MM.1S (cell line): ENCODE data around the gene CIITA.

Experiments used
- DNase-seq: peaks from one replicate; pipeline ENCODE4 v3.0.0-alpha.2; 2015
- H2AFZ ChIP-seq: fragments of 300-600 bp; sonication (generic); 2 replicates; pipeline ENCODE4 v1.6.0; 2016; ENCODE audit warnings: antibody characterized with exemption, low read length
- H3F3A ChIP-seq: fragments of 300-600 bp; sonication (generic); 2 replicates; pipeline ENCODE4 v1.6.1; 2016; ENCODE audit warnings: mild to moderate bottlenecking, antibody characterized with exemption, low read length, moderate library complexity, mixed read lengths; ENCODE audit not compliant: insufficient read depth
- H3K27ac ChIP-seq: fragments of 300-600 bp; sonication (generic); 2 replicates; pipeline ENCODE4 v1.5.1; 2016; ENCODE audit warnings: mild to moderate bottlenecking, low read length
- H3K27me3 ChIP-seq: fragments of 300-600 bp; sonication (generic); replicated peaks from 2 replicates; pipeline ENCODE4 v1.6.0; 2016; ENCODE audit warnings: low read length; ENCODE audit not compliant: insufficient read depth
- H3K36me3 ChIP-seq: fragments of 300-600 bp; sonication (generic); replicated peaks from 2 replicates; pipeline ENCODE4 v1.6.1; 2016; ENCODE audit warnings: mild to moderate bottlenecking, low read length, mixed read lengths; ENCODE audit not compliant: insufficient read depth
- H3K4me1 ChIP-seq: fragments of 300-600 bp; sonication (generic); 2 replicates; pipeline ENCODE4 v1.6.1; 2016; ENCODE audit warnings: low read length, mixed read lengths
- H3K4me2 ChIP-seq: fragments of 300-600 bp; sonication (generic); 2 replicates; pipeline ENCODE4 v1.6.0; 2016; ENCODE audit warnings: low read depth, low read length
- H3K4me3 ChIP-seq: fragments of 300-600 bp; sonication (generic); 2 replicates; pipeline ENCODE4 v1.5.1; 2016; ENCODE audit warnings: low read length, mixed read lengths
- H3K79me2 ChIP-seq: fragments of 300-600 bp; sonication (generic); 2 replicates; pipeline ENCODE4 v1.6.1; 2016; ENCODE audit warnings: mixed run types, low read length, mixed read lengths
- H3K9ac ChIP-seq: fragments of 300-600 bp; sonication (generic); 2 replicates; pipeline ENCODE4 v1.6.1; 2016; ENCODE audit warnings: low read length, mixed read lengths
- H3K9me2 ChIP-seq: fragments of 300-600 bp; sonication (generic); replicated peaks from 2 replicates; pipeline ENCODE4 v1.6.1; 2016; ENCODE audit warnings: mild to moderate bottlenecking, low read length, mixed read lengths; ENCODE audit not compliant: insufficient read depth
- H3K9me3 ChIP-seq: fragments of 300-600 bp; sonication (generic); replicated peaks from 2 replicates; pipeline ENCODE4 v1.6.1; 2016; ENCODE audit warnings: mild to moderate bottlenecking, low read length, mixed read lengths; ENCODE audit not compliant: insufficient read depth
- H4K20me1 ChIP-seq: fragments of 300-600 bp; sonication (generic); 2 replicates; pipeline ENCODE4 v1.6.1; 2016; ENCODE audit warnings: mild to moderate bottlenecking, low read length, moderate library complexity, mixed read lengths; ENCODE audit not compliant: insufficient read depth
- EZH2 ChIP-seq: fragments of 300-600 bp; sonication (generic); optimal IDR thresholded peaks from 2 replicates; pipeline ENCODE3; 2017; ENCODE audit warnings: low read depth, mild to moderate bottlenecking, antibody characterized with exemption, low read length, mixed read lengths
- EZH2phosphoT487 ChIP-seq: fragments of 300-600 bp; sonication (generic); IDR thresholded peaks from 2 replicates; pipeline ENCODE4 v1.6.1; 2018; ENCODE audit warnings: antibody characterized with exemption, low read length
- TF ChIP-seq, protein P1 (sequence below): fragments of 300-600 bp; sonication (generic); IDR thresholded peaks from 2 replicates; pipeline ENCODE4 v1.5.1; 2016; ENCODE audit warnings: antibody characterized with exemption, low read length, mixed read lengths

Gene CIITA

DNA sequence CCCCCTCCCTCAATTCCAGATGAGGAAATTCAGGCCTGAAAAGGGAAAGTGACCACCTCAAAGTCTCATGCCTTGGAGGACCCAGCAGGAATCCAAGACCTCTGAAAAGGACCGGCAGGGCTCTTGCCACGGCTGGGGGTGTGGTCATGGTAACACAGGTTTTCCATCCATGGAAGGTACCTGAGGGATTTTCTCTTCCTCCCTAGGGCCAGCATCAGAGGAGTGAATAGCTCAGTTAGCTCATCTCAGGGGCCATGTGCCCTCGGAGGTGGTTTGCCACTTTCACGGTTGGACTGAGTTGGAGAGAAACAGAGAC lies 1.3 kb downstream of the CIITA start:
- H2AFZ ChIP-seq: 0 out of 2 replicates have a peak overlapping the region, but pooled peaks have one; percentile 39
- H3K9ac ChIP-seq: peak overlapping the region; percentile 59
- H3K4me1 ChIP-seq: peaks cover 48% of the 10 kb centered on the region
- H3F3A ChIP-seq: peaks cover 62% of the 10 kb centered on the region
- H3K27ac ChIP-seq: peak overlapping the region; percentile 74; the same call in 1 of the 2 replicates
- no peaks in the 10 kb centered on the region for H3K9me2 ChIP-seq
- TF ChIP-seq EZH2phosphoT487 (no peak), EZH2 (no peak)
- TF ChIP-seq, protein P1, sequence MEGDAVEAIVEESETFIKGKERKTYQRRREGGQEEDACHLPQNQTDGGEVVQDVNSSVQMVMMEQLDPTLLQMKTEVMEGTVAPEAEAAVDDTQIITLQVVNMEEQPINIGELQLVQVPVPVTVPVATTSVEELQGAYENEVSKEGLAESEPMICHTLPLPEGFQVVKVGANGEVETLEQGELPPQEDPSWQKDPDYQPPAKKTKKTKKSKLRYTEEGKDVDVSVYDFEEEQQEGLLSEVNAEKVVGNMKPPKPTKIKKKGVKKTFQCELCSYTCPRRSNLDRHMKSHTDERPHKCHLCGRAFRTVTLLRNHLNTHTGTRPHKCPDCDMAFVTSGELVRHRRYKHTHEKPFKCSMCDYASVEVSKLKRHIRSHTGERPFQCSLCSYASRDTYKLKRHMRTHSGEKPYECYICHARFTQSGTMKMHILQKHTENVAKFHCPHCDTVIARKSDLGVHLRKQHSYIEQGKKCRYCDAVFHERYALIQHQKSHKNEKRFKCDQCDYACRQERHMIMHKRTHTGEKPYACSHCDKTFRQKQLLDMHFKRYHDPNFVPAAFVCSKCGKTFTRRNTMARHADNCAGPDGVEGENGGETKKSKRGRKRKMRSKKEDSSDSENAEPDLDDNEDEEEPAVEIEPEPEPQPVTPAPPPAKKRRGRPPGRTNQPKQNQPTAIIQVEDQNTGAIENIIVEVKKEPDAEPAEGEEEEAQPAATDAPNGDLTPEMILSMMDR: no peak
- peak overlapping the region; percentile 72 for H3K4me3 ChIP-seq
- no peaks in the 10 kb centered on the region for H3K9me3 ChIP-seq
- no peak for DNase-seq
- no peaks in the 10 kb centered on the region for H3K36me3 ChIP-seq
- H4K20me1 ChIP-seq: no peaks in the 10 kb centered on the region
- H3K4me2 ChIP-seq: peak overlapping the region; percentile 80
- H3K79me2 ChIP-seq: peaks cover 47% of the 10 kb centered on the region
- H3K27me3 ChIP-seq: no peaks in the 10 kb centered on the region

DNA sequence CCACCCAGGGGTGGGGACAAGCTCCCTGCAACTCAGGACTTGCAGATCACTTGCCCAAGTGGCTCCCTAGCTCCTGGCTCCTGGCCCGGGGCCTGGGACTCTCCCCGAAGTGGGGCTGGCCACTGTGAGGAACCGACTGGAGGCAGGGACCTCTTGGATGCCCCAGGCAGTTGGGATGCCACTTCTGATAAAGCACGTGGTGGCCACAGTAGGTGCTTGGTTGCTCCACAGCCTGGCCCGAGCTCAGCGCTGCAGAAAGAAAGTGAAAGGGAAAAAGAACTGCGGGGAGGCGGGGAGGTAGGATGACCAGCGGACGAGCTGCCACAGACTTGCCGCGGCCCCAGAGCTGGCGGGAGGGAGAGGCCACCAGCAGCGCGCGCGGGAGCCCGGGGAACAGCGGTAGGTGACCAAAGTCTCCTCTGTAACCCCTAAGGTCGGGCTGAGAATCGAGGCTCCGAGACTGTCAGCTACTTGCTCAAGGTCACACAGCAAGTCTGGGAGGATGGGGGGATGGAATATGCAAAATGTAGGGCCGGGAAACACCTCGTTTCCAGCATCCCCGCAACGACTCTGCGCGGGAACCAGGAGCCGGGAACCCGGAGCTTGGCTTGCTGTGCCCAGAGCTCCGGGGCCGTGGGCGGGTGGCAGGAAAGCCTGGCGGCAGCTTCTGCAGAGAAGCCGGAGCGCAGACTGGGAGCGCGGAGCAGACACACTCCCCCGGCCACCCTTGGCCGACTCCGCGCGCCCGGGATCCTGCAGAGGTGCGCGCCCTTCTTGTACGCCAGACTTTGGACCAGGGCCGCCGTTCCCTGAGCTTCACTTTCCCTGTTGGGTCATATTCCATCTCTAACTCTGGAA lies 1.9 kb downstream of the CIITA start:
- Histone ChIP-seq H3K27ac (peak overlapping the region; percentile 74; the same call in 1 of the 2 replicates), H2AFZ (peak overlapping the region; percentile 39; the same call in 1 of the 2 replicates), H3K9me2 (no peaks in the 10 kb centered on the region), H3K79me2 (peaks cover 53% of the 10 kb centered on the region), H3K4me2 (peak overlapping the region; percentile 80), H3F3A (peaks cover 62% of the 10 kb centered on the region), H3K4me1 (peaks cover 48% of the 10 kb centered on the region), H3K36me3 (no peaks in the 10 kb centered on the region), H3K4me3 (peak overlapping the region; percentile 72), H3K9me3 (no peaks in the 10 kb centered on the region), H4K20me1 (no peaks in the 10 kb centered on the region), H3K9ac (peak overlapping the region; percentile 59), H3K27me3 (no peaks in the 10 kb centered on the region)
- DNase-seq: peak; percentile 85
- TF ChIP-seq EZH2phosphoT487: no peak
- TF ChIP-seq, protein P1: no peak
- TF ChIP-seq EZH2: no peak

DNA sequence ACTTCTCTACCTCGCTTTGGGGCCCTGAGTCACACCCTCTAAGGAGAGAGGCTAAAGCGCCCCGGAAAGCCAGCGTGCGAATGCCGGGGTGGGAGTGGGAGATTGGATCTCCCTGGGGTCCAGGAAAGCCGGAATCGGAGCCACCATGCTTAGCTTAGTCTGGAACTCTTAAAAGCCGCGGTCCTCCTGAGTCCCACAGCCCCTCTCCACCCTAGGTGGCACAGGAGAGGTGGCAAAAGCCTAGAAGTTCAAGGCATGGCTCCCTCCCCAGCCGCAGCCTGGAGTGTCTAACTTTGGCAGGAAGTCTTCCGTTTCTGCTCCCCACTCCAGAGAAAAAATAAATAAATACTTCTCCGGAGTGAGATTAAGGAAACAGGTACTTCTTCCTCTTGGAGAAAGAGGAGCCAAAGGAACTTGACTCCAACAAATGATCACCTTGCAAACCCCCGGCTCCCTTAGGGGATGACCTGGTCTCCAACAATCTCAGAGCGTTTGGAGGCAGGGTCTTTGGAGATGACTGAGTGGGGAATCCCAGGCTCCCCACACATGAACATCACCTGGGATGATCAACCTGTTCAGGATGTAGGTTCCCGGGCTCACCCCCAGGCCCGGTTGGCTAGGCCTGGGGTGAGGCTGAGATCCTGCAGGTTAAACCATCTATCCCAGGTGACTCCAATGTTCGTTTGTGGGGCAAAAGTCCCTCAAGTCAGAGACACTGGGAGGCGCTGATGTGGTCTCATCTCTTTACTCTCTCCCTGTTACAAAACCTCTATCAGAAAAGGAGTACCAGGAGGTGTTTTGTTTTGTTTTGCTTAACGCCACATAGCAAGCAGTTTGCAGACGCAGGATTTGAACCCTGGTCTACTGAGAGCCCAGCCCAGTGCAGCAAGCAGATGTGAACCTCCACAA lies 2.9 kb downstream of the CIITA start:
- Histone ChIP-seq H3K9ac (peak overlapping the region; percentile 59; the same call in 1 of the 2 replicates), H3K36me3 (no peaks in the 10 kb centered on the region), H3F3A (peaks cover 62% of the 10 kb centered on the region), H3K4me2 (peak overlapping the region; percentile 80), H3K27ac (peak overlapping the region; percentile 84; the same call in 1 of the 2 replicates), H3K79me2 (peaks cover 64% of the 10 kb centered on the region), H3K4me1 (peaks cover 48% of the 10 kb centered on the region), H3K27me3 (no peaks in the 10 kb centered on the region), H3K9me3 (no peaks in the 10 kb centered on the region), H3K9me2 (no peaks in the 10 kb centered on the region), H2AFZ (no peak overlapping the region), H4K20me1 (no peaks in the 10 kb centered on the region), H3K4me3 (peak overlapping the region; percentile 72)
- DNase-seq: no peak
- TF ChIP-seq, protein P1: no peak
- no peak for TF ChIP-seq EZH2phosphoT487
- no peak for TF ChIP-seq EZH2
